Activated CD8-positive, alpha-beta memory T cell treated with anti-CD3 and anti-CD28 coated beads, Interleukin-2, amount 10 ng/mL, durations not matched to agents 7 days and 5 days (primary cell): ENCODE measurements around the gene TXNDC16. TPM values are rescaled to one million over a fixed set of nuclear protein-coding genes. Genes with fewer than 3 reads are reported as not detected.
A peak's percentile ranks its signal among the peaks of the same experiment; 100 is the strongest.
"Not testable (repeated sequence)": the region's sequence is repeated elsewhere in the genome, so short reads cannot be mapped to it uniquely, and the experiment has no call there.

Experiments
- ATAC-seq: fragments of 150-1000 bp; cut with Tn5 transposase; one replicate; pipeline ENCODE4 v1.10.0; 2021; ENCODE audit warnings: moderate library complexity
- CTCF ChIA-PET: fragments of 350-600 bp; sonication (Branson Sonifier 250); formaldehyde crosslinking; loops from one replicate; lab custom pipeline; 2021; ENCODE audit warnings: antibody characterized with exemption; lab: Charles Lee
- DNase-seq: peaks from one replicate; pipeline ENCODE4 v3.0.0-alpha.2; 2020
- H3K27ac Mint-ChIP-seq: one replicate; pipeline ENCODE4 v1.8.0; 2021; ENCODE audit warnings: mild to moderate bottlenecking, mixed read lengths
- H3K27me3 Mint-ChIP-seq: one replicate; pipeline ENCODE4 v1.8.0; 2021; ENCODE audit warnings: mixed read lengths
- H3K36me3 Mint-ChIP-seq: one replicate; pipeline ENCODE4 v1.8.0; 2021; ENCODE audit warnings: mild to moderate bottlenecking, mixed read lengths
- H3K4me1 Mint-ChIP-seq: one replicate; pipeline ENCODE4 v1.8.0; 2021; ENCODE audit warnings: mixed read lengths
- H3K4me3 Mint-ChIP-seq: one replicate; pipeline ENCODE4 v1.8.0; 2021; ENCODE audit warnings: mild to moderate bottlenecking, moderate library complexity, mixed read lengths
- H3K9me3 Mint-ChIP-seq: one replicate; pipeline ENCODE4 v1.8.0; 2022; ENCODE audit warnings: low read depth, mixed read lengths
- total RNA-seq, 2 experiments: library from RNA; stranded (reverse); gene quantifications; one replicate each; pipeline ENCODE4 v1.2.3, GENCODE V29; 2021

The TXNDC16 gene
- total RNA-seq, result 10 to 100 TPM in 1 of 2 experiments, 1 to 10 TPM in 1; 9.1 to 11.5 TPM

- H3K27ac Mint-ChIP-seq, result peak within 1 kb of the TSS; percentile 81
- CTCF ChIA-PET, result interaction anchor here (0.6 to 1.8 kb wide), 9 partner anchors 9 to 334 kb away, joined by 3 to 7 read pairs (median 3); no protein-coding TSS in a partner anchor
- H3K9me3 Mint-ChIP-seq, result no peaks in the 10 kb centered on the region
- DNase-seq (peak; percentile 100), ATAC-seq (peak; percentile 92)
- H3K36me3 Mint-ChIP-seq, result peaks cover 4% of the 10 kb centered on the region
- H3K4me1 Mint-ChIP-seq, result peaks cover 32% of the 10 kb centered on the region
- H3K27me3 Mint-ChIP-seq, result peaks cover 25% of the 10 kb centered on the region
- H3K4me3 Mint-ChIP-seq, result peak within 1 kb of the TSS; percentile 88
Observed at GRCh38 chr14:52552063-52552988, at the start of gene TXNDC16, which contains the start of gene GPR137C. TXNDC16 (minus strand) TSS chr14:52552505; CDS start chr14:52543557, 8,948 bp downstream. GPR137C (plus strand) TSS chr14:52552836; CDS start chr14:52553148, 312 bp downstream.

GRCh38 chr14:52599974-52600373 is 47.7 kb upstream of the TXNDC16 start:
- no peak for ATAC-seq
- Mint-ChIP-seq H3K4me3 (no peak overlapping the region), H3K9me3 (no peaks in the 10 kb centered on the region), H3K36me3 (peaks cover 1% of the 10 kb centered on the region), H3K27me3 (peaks cover 5% of the 10 kb centered on the region), H3K4me1 (peaks cover 3% of the 10 kb centered on the region), H3K27ac (no peak overlapping the region)
- CTCF ChIA-PET, result no interaction called here
- no peak for DNase-seq

GRCh38 chr14:52598568-52598967 is 46.3 kb upstream of the TXNDC16 start:
- peaks cover 7% of the 10 kb centered on the region for H3K27me3 Mint-ChIP-seq

DNA sequence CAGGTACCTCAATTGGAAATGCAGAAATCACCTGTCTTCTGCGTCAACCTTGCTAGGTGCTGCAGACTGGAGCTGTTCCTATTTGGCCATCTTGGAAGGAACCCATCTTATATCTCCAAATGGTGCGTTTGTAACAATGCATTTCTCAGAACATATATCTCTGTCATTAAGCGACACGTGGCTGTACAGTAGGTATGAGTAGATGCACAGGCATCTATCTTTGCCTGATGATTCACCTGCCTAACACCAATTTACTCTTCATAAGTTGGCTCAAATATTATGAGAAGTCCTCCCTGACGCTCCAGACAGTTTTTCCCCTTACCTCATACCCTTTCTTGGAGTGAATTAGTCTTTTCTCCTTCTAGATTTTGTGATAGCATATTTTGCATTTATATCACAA is 44.6 kb upstream of the TXNDC16 start:
- peaks cover 1% of the 10 kb centered on the region for H3K36me3 Mint-ChIP-seq
- H3K27ac Mint-ChIP-seq, result no peak overlapping the region
- CTCF ChIA-PET, result no interaction called here
- H3K27me3 Mint-ChIP-seq, result peaks cover 10% of the 10 kb centered on the region
- H3K4me1 Mint-ChIP-seq, result no peaks in the 10 kb centered on the region
- no peaks in the 10 kb centered on the region for H3K9me3 Mint-ChIP-seq
- ATAC-seq, result no peak
- DNase-seq, result no peak
- H3K4me3 Mint-ChIP-seq, result no peak overlapping the region

More at GRCh38 chr14:52598568-52598967, 46.3 kb upstream of the TXNDC16 start:
- ATAC-seq (no peak), DNase-seq (no peak)
- Mint-ChIP-seq H3K4me3 (no peak overlapping the region), H3K36me3 (peaks cover 1% of the 10 kb centered on the region), H3K4me1 (peaks cover 3% of the 10 kb centered on the region), H3K9me3 (no peaks in the 10 kb centered on the region), H3K27ac (no peak overlapping the region)
- CTCF ChIA-PET, result no interaction called here

DNA sequence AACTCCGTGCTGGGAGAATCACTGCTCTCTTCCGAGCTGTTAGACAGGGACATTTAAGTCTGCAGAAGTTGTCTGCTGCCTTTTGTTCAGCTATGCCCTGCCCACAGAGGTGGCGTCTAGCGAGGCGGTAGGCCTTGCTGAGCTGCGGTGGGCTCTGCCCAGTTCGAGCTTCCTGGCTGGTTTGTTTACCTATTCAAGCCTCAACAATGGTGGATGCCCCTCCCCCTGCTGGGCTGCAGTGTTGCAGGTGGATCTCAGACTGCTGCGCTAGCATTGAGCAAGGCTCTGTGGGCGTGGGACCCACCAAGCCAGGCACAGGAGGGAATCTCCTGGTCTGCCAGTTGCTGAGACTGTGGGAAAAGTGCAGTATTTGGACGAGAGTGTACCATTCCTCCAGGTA is 44.0 kb upstream of the TXNDC16 start:
- no peak overlapping the region for H3K27ac Mint-ChIP-seq
- H3K4me1 Mint-ChIP-seq, result no peaks in the 10 kb centered on the region
- H3K4me3 Mint-ChIP-seq, result no peak overlapping the region
- H3K9me3 Mint-ChIP-seq, result no peaks in the 10 kb centered on the region
- ATAC-seq, result no peak
- no peak for DNase-seq
- peaks cover 10% of the 10 kb centered on the region for H3K27me3 Mint-ChIP-seq
- CTCF ChIA-PET, result no interaction called here
- H3K36me3 Mint-ChIP-seq, result peaks cover 1% of the 10 kb centered on the region

GRCh38 chr14:52590318-52590717 is 38.0 kb upstream of the TXNDC16 start:
- Mint-ChIP-seq H3K27ac (no peak overlapping the region), H3K4me3 (no peak overlapping the region), H3K9me3 (no peaks in the 10 kb centered on the region), H3K27me3 (peaks cover 6% of the 10 kb centered on the region), H3K4me1 (no peaks in the 10 kb centered on the region), H3K36me3 (no peaks in the 10 kb centered on the region)
- ATAC-seq, result no peak
- DNase-seq, result no peak
- CTCF ChIA-PET, result no interaction called here

GRCh38 chr14:52589646-52590045 is 37.3 kb upstream of the TXNDC16 start:
- peaks cover 12% of the 10 kb centered on the region for H3K27me3 Mint-ChIP-seq
- ATAC-seq, result no peak
- H3K9me3 Mint-ChIP-seq, result no peaks in the 10 kb centered on the region
- H3K4me3 Mint-ChIP-seq, result no peak overlapping the region
- CTCF ChIA-PET, result no interaction called here
- no peaks in the 10 kb centered on the region for H3K4me1 Mint-ChIP-seq
- no peak for DNase-seq
- no peak overlapping the region for H3K27ac Mint-ChIP-seq
- no peaks in the 10 kb centered on the region for H3K36me3 Mint-ChIP-seq

DNA sequence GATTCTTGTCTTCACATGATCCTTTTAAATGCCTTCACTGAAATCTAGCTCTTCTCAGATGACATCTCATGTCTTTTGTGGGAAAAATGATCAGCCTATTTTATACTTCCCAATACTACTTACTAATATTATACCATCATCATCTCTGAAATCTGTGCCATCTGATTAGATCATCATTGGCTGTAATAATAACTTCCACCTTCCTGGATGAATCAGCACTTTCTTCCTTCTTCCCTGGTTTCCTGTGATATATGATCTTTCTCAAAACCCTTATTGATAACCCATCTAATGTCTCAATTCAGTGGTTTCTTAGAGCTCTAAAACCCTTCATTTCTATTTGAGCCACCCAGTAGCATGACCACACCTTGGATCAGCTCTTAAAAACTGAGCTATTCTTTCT is 31.2 kb upstream of the TXNDC16 start:
- no peak overlapping the region for H3K27ac Mint-ChIP-seq
- no peaks in the 10 kb centered on the region for H3K36me3 Mint-ChIP-seq
- ATAC-seq (no peak), DNase-seq (no peak)
- H3K27me3 Mint-ChIP-seq, result peaks cover 9% of the 10 kb centered on the region
- no peak overlapping the region for H3K4me3 Mint-ChIP-seq
- no peaks in the 10 kb centered on the region for H3K4me1 Mint-ChIP-seq
- no peaks in the 10 kb centered on the region for H3K9me3 Mint-ChIP-seq
- CTCF ChIA-PET, result no interaction called here

GRCh38 chr14:52575858-52576257 is 23.6 kb upstream of the TXNDC16 start:
- no peak overlapping the region for H3K4me3 Mint-ChIP-seq
- peaks cover 7% of the 10 kb centered on the region for H3K36me3 Mint-ChIP-seq
- no peaks in the 10 kb centered on the region for H3K4me1 Mint-ChIP-seq
- H3K9me3 Mint-ChIP-seq, result peaks cover 9% of the 10 kb centered on the region
- no peak for DNase-seq
- ATAC-seq, result no peak
- CTCF ChIA-PET, result no interaction called here
- H3K27me3 Mint-ChIP-seq, result peaks cover 14% of the 10 kb centered on the region
- H3K27ac Mint-ChIP-seq, result no peak overlapping the region

- peaks cover 10% of the 10 kb centered on the region for H3K36me3 Mint-ChIP-seq
- peaks cover 20% of the 10 kb centered on the region for H3K27me3 Mint-ChIP-seq
- not testable (repeated sequence) for H3K4me3 Mint-ChIP-seq, H3K4me1 Mint-ChIP-seq, DNase-seq, H3K27ac Mint-ChIP-seq, ATAC-seq
- H3K9me3 Mint-ChIP-seq, result peaks cover 13% of the 10 kb centered on the region
- CTCF ChIA-PET, result interaction anchor here (0.9 to 1.1 kb wide), 2 partner anchors 16 to 380 kb away, joined by 3 to 4 read pairs; partner anchors contain the start of genes GPR137C and TXNDC16
Observed at GRCh38 chr14:52568454-52568853, 16.1 kb upstream of the TXNDC16 start.

GRCh38 chr14:52563120-52563519 is 10.8 kb upstream of the TXNDC16 start:
- Mint-ChIP-seq H3K27ac (no peak overlapping the region), H3K36me3 (peaks cover 2% of the 10 kb centered on the region), H3K4me1 (no peaks in the 10 kb centered on the region), H3K4me3 (no peak overlapping the region), H3K27me3 (peaks cover 32% of the 10 kb centered on the region), H3K9me3 (no peaks in the 10 kb centered on the region)
- ATAC-seq (no peak), DNase-seq (no peak)
- CTCF ChIA-PET, result no interaction called here

DNA sequence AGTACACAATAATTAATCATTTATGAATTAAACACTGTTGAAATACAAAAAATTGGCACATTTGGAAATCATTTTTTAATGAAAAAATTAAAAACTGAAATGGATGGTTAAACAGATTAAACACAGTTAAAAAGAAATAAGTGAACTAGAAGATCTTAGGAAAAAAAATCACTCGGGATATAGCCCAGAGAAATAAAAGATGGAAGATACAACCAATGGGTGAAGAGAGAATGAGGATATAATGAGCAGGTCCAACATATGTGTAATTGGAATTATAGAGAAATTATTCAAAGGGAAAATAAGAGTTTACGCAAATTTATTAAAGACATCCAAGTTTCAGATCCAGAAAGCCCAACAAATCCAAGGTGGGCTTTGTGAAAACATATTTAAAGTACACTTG is 6.4 kb upstream of the TXNDC16 start:
- peaks cover 4% of the 10 kb centered on the region for H3K36me3 Mint-ChIP-seq
- peaks cover 9% of the 10 kb centered on the region for H3K4me1 Mint-ChIP-seq
- DNase-seq (no peak), ATAC-seq (no peak)
- no peak overlapping the region for H3K4me3 Mint-ChIP-seq
- H3K9me3 Mint-ChIP-seq, result no peaks in the 10 kb centered on the region
- peaks cover 53% of the 10 kb centered on the region for H3K27me3 Mint-ChIP-seq
- H3K27ac Mint-ChIP-seq, result no peak overlapping the region
- CTCF ChIA-PET, result no interaction called here

DNA sequence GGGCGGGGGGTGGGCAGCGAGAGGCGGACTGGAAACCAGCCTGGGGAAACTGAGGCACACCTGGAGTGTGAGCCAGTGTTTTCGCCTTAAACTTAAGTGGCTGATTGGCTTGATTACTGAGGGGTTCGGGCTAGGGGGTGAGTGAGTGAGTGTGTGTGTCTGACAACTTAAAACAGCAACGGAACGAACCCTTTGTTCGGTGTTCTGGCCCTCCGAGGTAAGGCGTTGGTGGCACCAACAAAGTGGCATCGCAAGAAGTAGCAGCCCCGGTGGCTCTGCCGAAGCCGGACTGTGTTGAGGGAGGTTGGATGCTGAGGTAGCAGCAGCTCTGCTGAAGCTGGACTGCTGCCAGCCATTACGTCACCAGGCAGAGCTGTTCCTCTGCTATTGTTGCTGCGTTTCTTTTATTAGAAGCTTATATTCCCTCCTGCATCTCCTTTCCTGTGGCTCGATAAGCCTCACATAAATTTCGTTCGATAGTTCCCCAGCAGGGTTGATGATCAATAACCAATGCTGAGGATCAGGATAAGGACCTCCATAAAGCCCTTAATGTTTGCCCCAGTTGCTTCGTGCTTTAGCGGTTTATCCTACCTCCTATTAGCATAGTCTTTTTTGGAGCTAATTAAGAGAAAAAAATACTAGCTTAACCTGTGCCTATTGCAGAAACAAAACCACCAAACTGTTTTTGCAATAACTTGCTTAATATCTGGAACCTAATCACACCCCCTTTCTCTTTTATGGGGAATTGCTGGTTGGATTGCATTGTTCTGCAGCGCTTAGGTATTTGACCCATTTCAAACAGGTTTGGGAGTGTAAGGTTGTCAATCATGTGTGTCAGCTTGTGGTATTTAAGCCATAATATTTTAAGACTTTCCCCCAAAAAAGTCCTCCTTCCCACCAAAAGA is 1.6 kb upstream of the TXNDC16 start:
- no peak for ATAC-seq

More for the DNA sequence above, 1.6 kb upstream of the TXNDC16 start:
- CTCF ChIA-PET, result no interaction called here
- H3K36me3 Mint-ChIP-seq, result peaks cover 5% of the 10 kb centered on the region
- H3K9me3 Mint-ChIP-seq, result no peaks in the 10 kb centered on the region
- H3K27me3 Mint-ChIP-seq, result peaks cover 38% of the 10 kb centered on the region
- peak overlapping the region; percentile 75 for H3K27ac Mint-ChIP-seq
- peaks cover 32% of the 10 kb centered on the region for H3K4me1 Mint-ChIP-seq
- peak; percentile 85 for DNase-seq
- H3K4me3 Mint-ChIP-seq, result peak overlapping the region; percentile 88
